ENCODE measurements around the gene PIK3C2B.

PIK3C2B gene

DNA sequence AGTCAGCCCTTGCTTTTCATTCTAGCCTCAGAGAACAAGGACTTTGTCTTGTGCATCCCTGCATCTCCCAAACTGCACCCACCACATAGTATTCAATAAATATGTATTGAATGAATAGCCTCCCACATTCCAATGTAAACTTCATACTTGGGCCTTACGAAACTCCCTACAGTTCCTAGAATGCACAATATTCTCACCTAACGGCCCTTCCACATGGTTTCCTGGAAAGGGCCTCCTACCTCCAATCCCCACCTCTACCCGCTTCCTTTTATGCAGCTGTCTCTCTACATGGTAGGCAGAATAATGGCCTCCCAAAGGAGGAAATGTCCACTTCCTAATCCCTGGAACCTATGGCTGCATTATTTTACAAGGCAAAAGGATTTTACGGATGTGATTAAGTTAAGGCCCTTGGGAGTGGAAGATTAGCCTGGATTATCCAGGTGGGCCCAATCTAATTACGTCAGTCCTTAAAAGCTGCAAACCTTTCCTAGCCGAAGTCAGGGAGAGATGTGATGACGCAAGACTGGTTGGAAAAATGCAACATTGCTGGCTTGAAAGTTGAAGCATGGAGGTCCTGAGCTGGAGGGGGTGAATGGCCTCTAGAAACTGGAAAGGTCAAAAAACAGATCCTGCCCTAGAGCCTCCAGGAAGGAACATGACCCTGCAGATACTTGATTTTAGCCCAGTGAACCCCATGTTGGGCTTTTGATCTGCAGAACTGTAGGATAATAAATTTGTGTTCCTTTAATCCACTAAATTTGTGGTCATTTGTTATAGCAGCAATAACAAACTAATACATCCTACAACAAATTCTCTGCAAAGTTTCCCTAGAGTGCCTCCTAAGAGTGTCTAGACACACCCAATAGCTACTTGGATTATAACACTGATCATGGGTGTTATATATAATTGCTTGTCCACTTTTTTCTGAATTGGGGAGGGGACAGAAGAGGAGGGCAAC lies 5.2 kb upstream of the PIK3C2B start:
- TF ChIP-seq, protein P1, sequence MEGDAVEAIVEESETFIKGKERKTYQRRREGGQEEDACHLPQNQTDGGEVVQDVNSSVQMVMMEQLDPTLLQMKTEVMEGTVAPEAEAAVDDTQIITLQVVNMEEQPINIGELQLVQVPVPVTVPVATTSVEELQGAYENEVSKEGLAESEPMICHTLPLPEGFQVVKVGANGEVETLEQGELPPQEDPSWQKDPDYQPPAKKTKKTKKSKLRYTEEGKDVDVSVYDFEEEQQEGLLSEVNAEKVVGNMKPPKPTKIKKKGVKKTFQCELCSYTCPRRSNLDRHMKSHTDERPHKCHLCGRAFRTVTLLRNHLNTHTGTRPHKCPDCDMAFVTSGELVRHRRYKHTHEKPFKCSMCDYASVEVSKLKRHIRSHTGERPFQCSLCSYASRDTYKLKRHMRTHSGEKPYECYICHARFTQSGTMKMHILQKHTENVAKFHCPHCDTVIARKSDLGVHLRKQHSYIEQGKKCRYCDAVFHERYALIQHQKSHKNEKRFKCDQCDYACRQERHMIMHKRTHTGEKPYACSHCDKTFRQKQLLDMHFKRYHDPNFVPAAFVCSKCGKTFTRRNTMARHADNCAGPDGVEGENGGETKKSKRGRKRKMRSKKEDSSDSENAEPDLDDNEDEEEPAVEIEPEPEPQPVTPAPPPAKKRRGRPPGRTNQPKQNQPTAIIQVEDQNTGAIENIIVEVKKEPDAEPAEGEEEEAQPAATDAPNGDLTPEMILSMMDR (IDR thresholded peaks at IDR 0.05; ENCODE audit: insufficient read depth, low read depth, low read length, missing control alignments), result no peak
- H3K4me3 ChIP-seq (ENCODE audit: low read length), result no peak overlapping the region
- no peak for DNase-seq (ENCODE audit: low read depth)

DNA sequence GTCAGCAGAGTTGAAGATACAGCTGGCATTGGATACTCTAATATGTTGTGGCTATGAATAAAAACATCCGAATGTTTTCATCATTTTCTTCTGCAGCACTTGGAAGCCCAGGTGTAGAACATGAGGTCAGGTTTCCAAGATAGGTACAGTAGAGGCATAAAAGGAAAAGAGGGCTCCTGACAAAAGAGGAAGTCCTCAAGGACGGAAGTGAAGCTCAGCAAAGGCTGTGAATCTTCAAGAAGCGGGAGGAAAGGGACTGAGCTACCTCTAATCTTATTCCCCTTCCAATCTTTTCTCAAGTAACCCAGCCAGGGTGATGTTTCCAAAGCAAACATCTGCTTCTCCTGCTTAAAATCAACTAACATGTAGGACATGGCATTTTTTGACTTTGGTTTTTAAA lies 4.4 kb upstream of the PIK3C2B start:
- DNase-seq (ENCODE audit: low read depth), result no peak
- no peak overlapping the region for H3K4me3 ChIP-seq (ENCODE audit: low read length)
- TF ChIP-seq, protein P1 (IDR thresholded peaks at IDR 0.05; ENCODE audit: insufficient read depth, low read depth, low read length, missing control alignments), result no peak

DNA sequence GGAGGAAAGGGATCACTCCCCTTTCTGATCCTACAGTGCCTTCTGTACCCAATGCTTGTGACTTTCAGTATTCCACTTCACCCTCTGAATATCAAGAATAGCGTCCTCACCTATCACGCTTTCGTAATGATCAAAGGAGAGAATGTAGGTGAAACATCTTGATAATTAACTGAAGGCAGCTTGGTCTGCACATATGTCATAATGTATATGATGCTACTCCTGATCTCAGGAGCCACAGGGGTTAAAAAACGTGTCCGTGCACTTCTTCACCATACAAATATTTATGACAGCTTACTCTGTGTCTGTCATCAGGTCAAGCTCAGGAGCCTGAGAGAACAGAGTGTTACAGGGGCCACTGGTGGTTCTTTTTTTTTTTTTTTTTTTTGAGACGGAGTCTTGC lies 1.2 kb upstream of the PIK3C2B start:
- no peak overlapping the region for H3K4me3 ChIP-seq (ENCODE audit: low read length)
- DNase-seq (ENCODE audit: low read depth), result peak; percentile 35
- TF ChIP-seq, protein P1 (IDR thresholded peaks at IDR 0.05; ENCODE audit: insufficient read depth, low read depth, low read length, missing control alignments), result no peak

DNA sequence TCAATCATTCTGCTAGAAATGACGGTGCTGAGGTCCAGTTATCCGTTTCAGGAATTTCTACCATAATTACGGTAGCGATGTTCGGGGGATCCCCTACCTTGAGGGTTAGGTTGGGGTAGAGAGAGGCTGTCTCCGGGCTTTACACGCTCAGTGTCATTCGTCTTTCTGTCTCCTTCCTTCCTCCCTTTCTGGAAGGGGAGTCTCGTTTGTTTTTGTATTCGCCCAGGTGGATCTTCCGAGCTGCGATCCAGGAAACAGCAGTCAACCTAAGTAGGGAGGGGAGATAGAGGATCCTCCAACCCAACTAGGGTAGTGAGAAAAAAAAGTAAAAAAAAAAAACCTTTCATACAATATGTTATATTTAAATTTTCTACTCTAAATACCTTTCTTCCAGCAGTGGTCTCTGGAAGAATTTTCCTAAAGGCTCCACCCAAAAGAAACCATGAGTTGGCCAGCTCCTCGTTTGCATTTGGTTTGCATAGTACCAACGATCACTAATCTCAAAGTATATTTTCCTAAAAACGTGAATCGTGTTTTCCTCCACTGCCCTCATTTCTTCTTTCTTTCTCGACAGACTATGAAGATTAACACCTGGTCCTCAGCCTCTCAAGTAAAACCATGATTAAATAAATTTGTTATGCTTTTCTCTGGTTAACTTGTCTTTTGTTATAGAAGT lies 611 bp upstream of the PIK3C2B start:
- no peak for DNase-seq (ENCODE audit: low read depth)
- H3K4me3 ChIP-seq (ENCODE audit: low read length), result peak overlapping the region; percentile 84
- TF ChIP-seq, protein P1 (IDR thresholded peaks at IDR 0.05; ENCODE audit: insufficient read depth, low read depth, low read length, missing control alignments), result no peak

DNA sequence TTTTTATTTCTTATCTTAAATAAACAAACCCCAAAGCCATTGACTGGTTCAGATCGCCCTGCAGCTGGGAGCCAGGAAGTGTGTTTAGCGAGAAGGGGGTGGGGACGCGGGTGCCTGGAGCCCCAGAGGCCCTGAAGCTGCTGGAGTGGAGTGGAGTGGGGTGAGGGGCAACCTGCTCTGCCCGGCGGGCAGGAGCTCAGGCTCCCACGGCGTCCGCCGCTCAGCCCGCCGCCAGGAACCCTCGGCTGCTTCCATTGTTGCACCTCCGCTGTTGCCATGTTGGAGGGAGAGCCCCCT lies 673 bp downstream of the PIK3C2B start:
- no peak for DNase-seq (ENCODE audit: low read depth)
- H3K4me3 ChIP-seq (ENCODE audit: low read length), result peak overlapping the region; percentile 84
- TF ChIP-seq, protein P1 (IDR thresholded peaks at IDR 0.05; ENCODE audit: insufficient read depth, low read depth, low read length, missing control alignments), result no peak

DNA sequence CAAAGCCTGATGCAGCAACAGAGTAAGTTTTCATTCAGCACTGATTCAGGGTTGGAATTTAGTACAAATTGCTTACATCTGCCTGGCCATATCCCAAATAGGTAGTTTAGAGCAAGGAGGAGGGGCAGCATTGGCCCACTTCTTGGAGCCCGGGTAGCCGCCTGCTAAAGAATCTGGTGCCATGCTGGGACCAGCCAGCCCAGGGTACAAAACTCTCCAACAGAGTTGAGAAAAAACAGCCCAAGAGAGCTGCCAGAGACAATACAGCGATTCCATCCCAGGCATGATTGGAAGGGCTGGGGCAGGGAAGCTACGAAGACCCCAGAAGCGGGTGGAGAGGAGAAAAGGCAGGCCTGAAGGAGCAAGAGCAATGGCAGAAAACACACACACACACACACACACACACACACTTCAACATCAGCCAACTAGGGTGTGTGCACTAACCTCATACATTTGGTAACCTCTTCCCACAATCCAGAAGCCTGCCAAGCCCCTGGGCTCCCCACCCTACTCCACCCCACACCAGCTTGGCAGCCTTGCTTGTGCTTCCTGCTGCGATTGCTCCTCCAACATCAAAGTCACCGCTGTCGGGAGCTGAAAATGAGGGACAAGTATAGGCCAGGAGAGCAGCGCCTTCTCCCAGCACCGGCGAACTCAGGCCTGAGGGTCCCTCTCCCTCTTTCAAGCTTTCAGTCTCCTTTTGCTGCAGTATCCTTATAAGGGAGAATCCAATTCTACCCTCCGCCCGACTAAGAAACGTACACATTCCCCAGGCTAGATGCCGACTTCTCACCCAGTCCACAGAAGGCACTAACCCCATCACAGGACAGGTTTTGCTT lies 1.2 kb downstream of the PIK3C2B start:
- peak; percentile 80 for DNase-seq (ENCODE audit: low read depth)
- TF ChIP-seq, protein P1 (IDR thresholded peaks at IDR 0.05; ENCODE audit: insufficient read depth, low read depth, low read length, missing control alignments), result no peak
- H3K4me3 ChIP-seq (ENCODE audit: low read length), result peak overlapping the region; percentile 84
